Cardiac septum (tissue), 1 donor: ENCODE data around the gene NUDT22. TPM values are rescaled to one million over a fixed set of nuclear protein-coding genes. Genes with fewer than 3 reads are reported as not detected.
A peak's percentile ranks its signal among the peaks of the same experiment; 100 is the strongest.

ENCODE experiments used
- DNase-seq: peaks from one replicate; pipeline ENCODE4 v3.0.0-alpha.2; 2020; ENCODE audit warnings: low spot score
- intact Hi-C: fragments of 100-400 bp; cut with DNase I; formaldehyde crosslinking; loops from one replicate; pipeline ENCODE4 v1.14.0; 2022
- total RNA-seq: library from RNA; stranded (reverse); fragmentation: NEBNext Ultra II Directional; extraction: Animal tissue kit (Norgen Biotek cat#: 25700); gene quantifications from one replicate; pipeline ENCODE4 v1.2.1, GENCODE V29; 2021
- donor health status: DM: no; HTN: no; CAD: no.

NUDT22 gene
- total RNA-seq, 1 donor from 2014 or later: 75.0 TPM

GRCh38 chr11:64264371-64264852 lies 38.3 kb downstream of the NUDT22 start:
- intact Hi-C loops: no loop called here
- no peak for DNase-seq

- intact Hi-C loops: loop anchor here (5.0 kb wide), 1 partner anchor 37 kb away; the partner anchor contains the start of gene CATSPERZ
- DNase-seq: no peak
Observed at GRCh38 chr11:64265176-64266160, 39.4 kb downstream of the NUDT22 start.

- intact Hi-C loops: loop anchor here (5.0 kb wide), 1 partner anchor 36 kb away; the partner anchor contains the start of gene CATSPERZ
- DNase-seq: no peak
Observed at GRCh38 chr11:64266339-64266738, 40.3 kb downstream of the NUDT22 start.

GRCh38 chr11:64267207-64267945 lies 41.3 kb downstream of the NUDT22 start:
- DNase-seq: no peak
- intact Hi-C loops: loop anchor here (5.0 kb wide), 1 partner anchor 35 kb away; the partner anchor contains the start of gene CATSPERZ

- no peak for DNase-seq
- intact Hi-C loops: loop anchor here (2.0 to 5.0 kb wide), 2 partner anchors 34 to 63 kb away; partner anchors contain the start of gene CATSPERZ
Observed at GRCh38 chr11:64268025-64268892, 42.2 kb downstream of the NUDT22 start.

- DNase-seq: peak; percentile 84
- intact Hi-C loops: loop anchor here (1.0 to 5.0 kb wide), 4 partner anchors 22 to 64 kb away; partner anchors contain the start of genes CATSPERZ, NUDT22 and TRPT1
Observed at GRCh38 chr11:64268893-64269539, 42.9 kb downstream of the NUDT22 start.

GRCh38 chr11:64269540-64270220 lies 43.6 kb downstream of the NUDT22 start:
- intact Hi-C loops: loop anchor here (1.0 to 5.0 kb wide), 5 partner anchors 16 to 65 kb away; partner anchors contain the start of genes CATSPERZ, GPR137, NUDT22 and TRPT1
- peak; percentile 99 for DNase-seq

GRCh38 chr11:64275031-64275800 lies 49.1 kb downstream of the NUDT22 start:
- DNase-seq: no peak
- intact Hi-C loops: no loop called here

- intact Hi-C loops: no loop called here
Observed at GRCh38 chr11:64275841-64276240, 49.8 kb downstream of the NUDT22 start.

GRCh38 chr11:64276653-64277431 lies 50.8 kb downstream of the NUDT22 start:
- DNase-seq: no peak
- intact Hi-C loops: no loop called here

More at GRCh38 chr11:64275841-64276240, 49.8 kb downstream of the NUDT22 start:
- no peak for DNase-seq

- intact Hi-C loops: no loop called here
- DNase-seq: no peak
Observed at GRCh38 chr11:64278576-64279190, 52.6 kb downstream of the NUDT22 start.

Other genes starting within 250 kb of the NUDT22 start
- 48.1 TPM for gene OTUB1, start 239.8 kb upstream of the NUDT22 start, total RNA-seq
- 1.2 TPM for gene FLRT1, start 190.3 kb upstream of the NUDT22 start, total RNA-seq
- 86.2 TPM for gene MACROD1, start 60.2 kb upstream of the NUDT22 start, total RNA-seq
- 86.0 TPM for gene STIP1, start 40.1 kb upstream of the NUDT22 start, total RNA-seq
- 7.8 TPM for gene FERMT3, start 19.6 kb upstream of the NUDT22 start, total RNA-seq
- gene TRPT1, start 88 bp upstream of the NUDT22 start, total RNA-seq: 49.7 TPM
- gene DNAJC4, start 4.3 kb downstream of the NUDT22 start, total RNA-seq: 51.9 TPM
- 261 TPM for gene VEGFB, start 8.3 kb downstream of the NUDT22 start, total RNA-seq
- 57.8 TPM for gene FKBP2, start 14.8 kb downstream of the NUDT22 start, total RNA-seq
- 113 TPM for gene PPP1R14B, start 20.7 kb downstream of the NUDT22 start, total RNA-seq
- 9.6 TPM for gene PLCB3, start 25.3 kb downstream of the NUDT22 start, total RNA-seq
- gene BAD, start 58.4 kb downstream of the NUDT22 start, total RNA-seq: 45.9 TPM
- 37.7 TPM for gene GPR137, start 59.6 kb downstream of the NUDT22 start, total RNA-seq
- not detected for gene KCNK4, start 65.0 kb downstream of the NUDT22 start, total RNA-seq
- gene CATSPERZ, start 74.1 kb downstream of the NUDT22 start, total RNA-seq: not detected
- 116 TPM for gene ESRRA, start 79.2 kb downstream of the NUDT22 start, total RNA-seq
- gene TRMT112, start 91.3 kb downstream of the NUDT22 start, total RNA-seq: 75.1 TPM
- 208 TPM for gene PRDX5, start 91.8 kb downstream of the NUDT22 start, total RNA-seq
- gene CCDC88B, start 113.9 kb downstream of the NUDT22 start, total RNA-seq: 6.3 TPM
- 15.4 TPM for gene RPS6KA4, start 132.9 kb downstream of the NUDT22 start, total RNA-seq